Mesendoderm (in vitro differentiated cells): ENCODE data around the gene WDR37.

Experiments used
- DNase-seq: peaks from one replicate; pipeline ENCODE4 v3.0.0; 2013
- H2AK5ac ChIP-seq: 2 replicates; pipeline ENCODE4 v1.6.1; 2013; ENCODE audit warnings: low read length, inconsistent platforms
- H2BK120ac ChIP-seq: 2 replicates; pipeline ENCODE4 v1.6.1; 2013; ENCODE audit warnings: low read depth, mild to moderate bottlenecking, low read length, moderate library complexity, mixed read lengths
- H2BK15ac ChIP-seq: replicated peaks from 2 replicates; pipeline ENCODE4 v1.6.1; 2013; ENCODE audit warnings: low read depth, mild to moderate bottlenecking, moderate library complexity
- H2BK5ac ChIP-seq: 2 replicates; pipeline ENCODE4 v1.6.1; 2013; ENCODE audit warnings: low read length, inconsistent platforms
- H3K18ac ChIP-seq: 2 replicates; pipeline ENCODE4 v1.6.1; 2013; ENCODE audit warnings: mild to moderate bottlenecking, low read length, mixed read lengths
- H3K23ac ChIP-seq: one replicate; pipeline ENCODE4 v1.6.1; 2013; ENCODE audit warnings: low read length
- H3K27ac ChIP-seq: 2 replicates; pipeline ENCODE4 v1.5.1; 2013; ENCODE audit warnings: low read depth, mild to moderate bottlenecking, inconsistent platforms, low read length, moderate library complexity
- H3K27me3 ChIP-seq: 2 replicates; pipeline ENCODE4 v1.6.1; 2013; ENCODE audit warnings: low read length, control low read depth, mild to moderate bottlenecking, inconsistent platforms; ENCODE audit not compliant: insufficient read depth, poor library complexity
- H3K36me3 ChIP-seq: 2 replicates; pipeline ENCODE4 v1.6.1; 2013; ENCODE audit warnings: low read length, inconsistent platforms; ENCODE audit not compliant: control insufficient read depth, insufficient read depth
- H3K4ac ChIP-seq: one replicate; pipeline ENCODE4 v1.6.1; 2013; ENCODE audit warnings: low read depth, mild to moderate bottlenecking, low read length, moderate library complexity
- H3K4me1 ChIP-seq: 2 replicates; pipeline ENCODE4 v1.6.1; 2013; ENCODE audit warnings: low read depth, low read length, inconsistent platforms; ENCODE audit not compliant: control insufficient read depth
- H3K4me2 ChIP-seq: 2 replicates; pipeline ENCODE4 v1.6.1; 2013; ENCODE audit warnings: low read length
- H3K4me3 ChIP-seq: 2 replicates; pipeline ENCODE4 v1.5.1; 2013; ENCODE audit warnings: mild to moderate bottlenecking, low read length
- H3K56ac ChIP-seq: one replicate; pipeline ENCODE4 v1.6.1; 2013; ENCODE audit warnings: low read length
- H3K79me1 ChIP-seq: 2 replicates; pipeline ENCODE4 v1.6.1; 2013; ENCODE audit warnings: low read length, inconsistent platforms
- H3K79me2 ChIP-seq: 2 replicates; pipeline ENCODE4 v1.6.1; 2013; ENCODE audit warnings: mild to moderate bottlenecking, low read length; ENCODE audit not compliant: control insufficient read depth, insufficient read depth
- H3K9ac ChIP-seq: 2 replicates; pipeline ENCODE4 v1.6.1; 2013; ENCODE audit warnings: low read length, inconsistent platforms
- H4K5ac ChIP-seq: one replicate; pipeline ENCODE4 v1.6.1; 2013; ENCODE audit warnings: low read length
- H4K8ac ChIP-seq: one replicate; pipeline ENCODE4 v1.6.1; 2013; ENCODE audit warnings: low read depth, mild to moderate bottlenecking, control low read depth, low read length, moderate library complexity
- WGBS: extraction: QIAGEN DNeasy Blood & Tissue Kit; methylation state at CpG from one replicate; pipeline ENCODE4 v1.1.7; 2013; ENCODE audit warnings: low lambda C conversion rate, missing lambda C conversion rate; ENCODE audit not compliant: insufficient coverage; ENCODE audit errors: extremely low coverage; 5-methylcytosine and 5-hydroxymethylcytosine counted together

Gene WDR37

DNA sequence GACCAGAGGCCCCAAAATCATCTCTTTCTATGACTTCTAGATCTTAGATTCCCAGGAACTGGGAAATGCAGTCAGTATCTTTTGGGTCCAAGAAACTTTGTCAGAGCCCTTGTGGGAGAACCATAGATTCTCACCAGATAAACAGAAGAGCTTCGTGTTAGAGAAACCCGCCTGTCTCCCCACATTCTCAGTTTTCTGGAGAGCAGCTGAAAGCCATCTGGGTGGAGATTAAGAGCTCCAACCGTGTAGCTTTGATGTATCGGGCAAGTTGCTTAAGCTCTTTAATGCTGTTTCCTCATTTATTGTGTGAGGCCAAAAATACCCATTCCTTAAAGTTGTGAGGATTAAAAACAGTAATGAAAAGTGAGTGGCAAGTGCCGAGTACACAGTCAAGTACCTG lies 107.6 kb downstream of the WDR37 start:
- no peak overlapping the region for H3K18ac ChIP-seq
- H2BK15ac ChIP-seq = no peak overlapping the region
- H3K27me3 ChIP-seq = no peaks in the 10 kb centered on the region
- H2BK120ac ChIP-seq = no peak overlapping the region
- no peak overlapping the region for H3K4ac ChIP-seq
- no peak overlapping the region for H3K4me2 ChIP-seq
- no peak overlapping the region for H4K8ac ChIP-seq
- H3K79me2 ChIP-seq = no peaks in the 10 kb centered on the region
- H3K36me3 ChIP-seq = no peaks in the 10 kb centered on the region
- H3K56ac ChIP-seq = no peak overlapping the region
- no peak overlapping the region for H3K23ac ChIP-seq
- H3K79me1 ChIP-seq = no peaks in the 10 kb centered on the region
- WGBS = no CpG with 5 or more reads among the region's 5 CpGs
- no peak overlapping the region for H3K27ac ChIP-seq
- no peak for DNase-seq
- no peak overlapping the region for H3K4me3 ChIP-seq
- H4K5ac ChIP-seq = no peak overlapping the region
- H2AK5ac ChIP-seq = no peak overlapping the region
- no peak overlapping the region for H3K9ac ChIP-seq
- H2BK5ac ChIP-seq = no peak overlapping the region
- H3K4me1 ChIP-seq = no peaks in the 10 kb centered on the region

DNA sequence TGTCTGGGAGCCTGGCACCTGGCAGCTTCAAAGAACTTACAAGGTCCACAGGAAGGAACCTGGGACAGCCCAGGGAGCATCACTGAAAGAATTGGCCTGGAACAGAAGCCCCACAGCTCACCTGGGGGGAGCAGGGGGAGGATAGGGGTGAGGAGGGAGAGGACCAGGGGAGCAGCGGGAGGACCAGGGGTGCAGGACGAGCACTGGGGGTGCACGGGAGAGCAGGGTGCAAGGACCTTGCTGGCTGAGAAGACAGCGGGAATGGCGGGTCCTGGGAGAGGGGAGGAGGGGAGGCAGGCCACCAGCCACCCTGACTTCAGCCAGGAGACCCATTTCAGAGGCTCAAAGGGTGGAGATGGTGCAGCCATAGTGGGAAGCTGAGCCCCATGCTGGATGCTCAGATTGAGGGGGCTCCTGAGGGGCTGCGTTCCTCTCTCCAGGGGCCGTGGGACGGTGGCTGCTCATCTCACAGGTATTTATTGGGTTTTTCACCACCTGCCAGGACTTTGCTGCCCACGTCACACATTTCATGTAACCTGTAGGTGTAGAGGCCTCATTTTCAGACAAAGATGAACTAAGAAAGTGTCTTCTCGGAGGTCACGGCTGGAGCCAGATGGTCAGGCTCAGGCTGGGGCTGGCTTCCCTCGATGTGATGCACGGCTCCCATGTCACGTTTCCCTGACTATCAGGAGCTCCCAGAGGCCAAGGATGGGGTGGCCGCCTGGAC lies 110.1 kb downstream of the WDR37 start:
- H2BK15ac ChIP-seq = no peak overlapping the region
- no peak overlapping the region for H3K18ac ChIP-seq
- no peak overlapping the region for H4K8ac ChIP-seq
- H3K23ac ChIP-seq = no peak overlapping the region
- H3K79me1 ChIP-seq = no peaks in the 10 kb centered on the region
- H4K5ac ChIP-seq = no peak overlapping the region
- H3K36me3 ChIP-seq = no peaks in the 10 kb centered on the region
- H3K4me3 ChIP-seq = no peak overlapping the region
- no peak overlapping the region for H3K4me2 ChIP-seq
- H3K56ac ChIP-seq = no peak overlapping the region
- no peak overlapping the region for H2AK5ac ChIP-seq
- no peak overlapping the region for H2BK120ac ChIP-seq
- DNase-seq = no peak
- WGBS = no CpG with 5 or more reads among the region's 15 CpGs
- H3K27me3 ChIP-seq = no peaks in the 10 kb centered on the region
- H3K9ac ChIP-seq = no peak overlapping the region
- no peaks in the 10 kb centered on the region for H3K4me1 ChIP-seq
- no peak overlapping the region for H3K4ac ChIP-seq
- no peak overlapping the region for H2BK5ac ChIP-seq
- no peaks in the 10 kb centered on the region for H3K79me2 ChIP-seq
- no peak overlapping the region for H3K27ac ChIP-seq

DNA sequence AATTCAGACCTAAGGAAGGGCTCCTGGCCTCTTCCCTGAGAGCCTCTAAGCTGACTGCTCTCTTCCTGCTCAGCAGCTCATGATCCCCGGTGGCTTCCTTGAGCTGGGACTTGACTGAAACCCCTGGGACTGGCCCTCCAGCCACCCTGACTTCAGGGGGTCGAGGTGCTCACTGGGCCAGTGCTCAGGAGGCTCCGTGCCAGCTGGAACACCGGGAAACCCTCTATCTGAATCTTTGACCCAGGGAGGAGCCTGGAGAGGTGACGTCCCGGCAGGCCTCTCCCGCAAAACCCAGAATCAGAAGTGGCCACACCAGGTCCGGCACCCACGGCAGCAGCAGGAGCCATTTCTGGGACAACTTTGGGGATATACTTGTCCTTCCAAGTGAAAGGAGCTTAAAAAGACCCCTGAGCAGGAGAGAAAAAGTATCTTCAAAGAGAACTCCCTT lies 110.7 kb downstream of the WDR37 start:
- Histone ChIP-seq H3K4me1 (no peaks in the 10 kb centered on the region), H3K79me2 (no peaks in the 10 kb centered on the region)
- DNase-seq = no peak

DNA sequence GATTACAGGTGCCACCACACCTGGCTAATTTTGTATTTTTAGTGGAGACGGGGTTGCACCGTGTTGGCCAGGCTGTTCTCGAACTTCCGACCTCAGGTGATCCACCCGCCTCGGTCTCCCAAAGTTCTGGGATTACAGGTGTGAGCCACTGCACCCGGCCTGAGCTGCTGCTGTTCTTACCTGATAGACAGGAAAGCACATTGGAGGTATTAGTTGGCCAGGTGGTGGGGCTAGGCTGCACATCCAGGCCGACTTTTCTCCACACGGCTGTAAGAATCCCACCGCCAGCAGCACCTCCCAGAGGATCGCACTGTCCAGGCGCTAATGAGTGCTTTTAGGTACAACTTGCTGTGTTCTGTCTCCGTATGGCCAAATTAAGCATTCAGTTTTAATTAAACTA lies 112.6 kb downstream of the WDR37 start:
- Histone ChIP-seq H3K27ac (no peak overlapping the region), H2BK15ac (no peak overlapping the region)
- no peak for DNase-seq

More for the DNA sequence above, 110.7 kb downstream of the WDR37 start:
- Histone ChIP-seq H3K4me2 (no peak overlapping the region), H3K23ac (no peak overlapping the region), H3K18ac (no peak overlapping the region), H2BK5ac (no peak overlapping the region), H3K4ac (no peak overlapping the region), H2BK120ac (no peak overlapping the region), H4K8ac (no peak overlapping the region), H4K5ac (no peak overlapping the region), H3K27ac (no peak overlapping the region), H3K56ac (no peak overlapping the region), H3K4me3 (no peak overlapping the region), H2BK15ac (no peak overlapping the region), H3K9ac (no peak overlapping the region), H3K36me3 (no peaks in the 10 kb centered on the region), H3K27me3 (no peaks in the 10 kb centered on the region), H3K79me1 (no peaks in the 10 kb centered on the region), H2AK5ac (no peak overlapping the region)
- no CpG with 5 or more reads among the region's 9 CpGs for WGBS

DNA sequence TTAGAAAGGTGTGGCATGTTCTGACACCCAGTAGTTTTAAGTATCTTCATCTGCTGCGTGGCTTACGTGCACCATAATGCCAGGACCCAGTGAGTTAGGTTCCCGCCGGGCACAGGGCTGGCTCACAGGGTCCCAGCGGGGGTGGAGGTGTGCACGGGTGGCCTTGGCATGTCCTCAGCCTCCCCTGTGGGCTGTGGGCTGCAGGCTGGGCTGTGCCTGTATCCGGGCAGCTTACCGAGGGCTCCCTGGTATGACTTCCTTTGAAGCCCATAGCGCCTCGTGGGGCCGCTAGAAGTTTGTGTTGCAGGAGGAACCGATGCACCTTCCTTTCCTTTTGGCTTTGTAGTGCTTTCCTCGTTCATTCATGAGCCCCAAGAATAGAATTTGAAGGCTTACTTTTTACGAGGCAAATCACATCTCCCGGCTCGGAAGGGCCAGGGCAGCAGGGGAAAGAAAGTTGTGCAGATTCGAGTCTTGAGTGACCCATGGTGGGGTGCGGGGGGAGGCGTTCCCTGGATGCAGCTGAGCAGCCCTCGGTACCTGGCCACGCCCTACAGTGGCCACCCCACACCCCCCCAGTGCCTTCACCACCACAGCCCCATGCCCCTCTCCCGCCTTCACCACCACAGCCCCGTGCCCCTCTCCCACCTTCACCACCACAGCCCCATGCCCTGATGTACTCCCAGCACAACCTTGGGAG lies 113.2 kb downstream of the WDR37 start:
- Histone ChIP-seq H3K9ac (no peak overlapping the region), H3K4me3 (no peak overlapping the region), H2AK5ac (no peak overlapping the region), H3K79me1 (no peaks in the 10 kb centered on the region), H3K23ac (no peak overlapping the region), H3K27me3 (no peaks in the 10 kb centered on the region), H3K27ac (no peak overlapping the region), H3K4ac (no peak overlapping the region), H3K56ac (no peak overlapping the region), H3K18ac (no peak overlapping the region), H3K79me2 (no peaks in the 10 kb centered on the region), H2BK120ac (no peak overlapping the region), H3K36me3 (no peaks in the 10 kb centered on the region), H2BK15ac (no peak overlapping the region), H4K8ac (no peak overlapping the region), H2BK5ac (no peak overlapping the region), H4K5ac (no peak overlapping the region), H3K4me2 (no peak overlapping the region), H3K4me1 (no peaks in the 10 kb centered on the region)
- DNase-seq = no peak
- no CpG with 5 or more reads among the region's 23 CpGs for WGBS

More for the DNA sequence above, 112.6 kb downstream of the WDR37 start:
- H3K56ac ChIP-seq = no peak overlapping the region
- H3K23ac ChIP-seq = no peak overlapping the region
- WGBS = no CpG with 5 or more reads among the region's 13 CpGs
- no peak overlapping the region for H2BK120ac ChIP-seq
- H3K4ac ChIP-seq = no peak overlapping the region
- H3K27me3 ChIP-seq = no peaks in the 10 kb centered on the region
- no peaks in the 10 kb centered on the region for H3K4me1 ChIP-seq
- H2AK5ac ChIP-seq = no peak overlapping the region
- no peak overlapping the region for H4K8ac ChIP-seq
- H3K4me2 ChIP-seq = no peak overlapping the region
- no peaks in the 10 kb centered on the region for H3K79me2 ChIP-seq
- H3K79me1 ChIP-seq = no peaks in the 10 kb centered on the region
- H3K18ac ChIP-seq = no peak overlapping the region
- no peak overlapping the region for H2BK5ac ChIP-seq
- no peak overlapping the region for H3K9ac ChIP-seq
- no peaks in the 10 kb centered on the region for H3K36me3 ChIP-seq
- no peak overlapping the region for H4K5ac ChIP-seq
- no peak overlapping the region for H3K4me3 ChIP-seq
